ENCODE measurements around the gene RIMS4. TPM values are rescaled to one million over a fixed set of nuclear protein-coding genes. Genes with fewer than 3 reads are reported as not detected.

RIMS4 gene
- total RNA-seq, 1 experiment from 2014 or later = 4.0 TPM

DNA sequence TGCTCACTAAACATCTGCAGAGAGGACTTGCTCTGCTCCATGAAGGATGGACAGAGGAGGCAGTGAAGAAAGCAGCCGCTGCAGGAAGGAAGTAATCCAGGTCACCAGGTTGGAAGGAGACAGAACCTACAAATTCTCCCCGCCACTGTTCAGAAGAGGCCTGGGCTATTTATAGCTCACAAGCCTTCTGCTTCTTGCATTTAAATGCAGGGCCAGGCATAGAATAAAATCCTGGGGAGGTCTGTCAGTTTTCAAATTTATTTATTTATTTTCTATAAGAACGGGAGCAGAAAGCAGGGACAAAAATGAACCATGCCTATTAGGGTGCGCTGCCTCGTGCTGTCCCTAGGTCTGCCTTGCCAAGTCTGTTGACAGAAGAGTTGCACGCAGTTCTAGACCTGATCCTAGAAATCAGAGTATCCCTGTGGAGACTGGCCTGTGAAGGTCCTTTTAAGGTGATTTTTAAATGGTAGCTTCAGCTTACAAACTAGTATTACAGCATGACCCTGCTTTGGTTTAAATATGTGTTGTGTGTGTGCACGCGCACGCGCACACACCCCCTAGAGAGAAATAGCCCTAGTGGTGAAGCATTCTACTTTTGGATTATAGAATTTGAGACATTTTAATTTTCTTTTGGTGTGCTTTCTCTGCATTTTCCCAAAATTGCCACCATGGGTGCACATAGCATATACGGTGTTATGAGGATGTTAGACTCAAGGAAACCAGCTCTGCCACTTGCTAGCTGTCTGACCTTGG, 19.5 kb downstream of the RIMS4 start:
- TF ChIP-seq CTCF (IDR thresholded peaks at IDR 0.05) (no peak), REST (IDR thresholded peaks at IDR 0.05; ENCODE audit: insufficient read depth in 1 of 2, low read depth in 2 of 2, low read length in 1 of 2) (no peak), POLR2AphosphoS5 (IDR thresholded peaks at IDR 0.05; ENCODE audit: low read depth, low read length) (no peak), TCF7L2 (IDR thresholded peaks at IDR 0.05; ENCODE audit: low read depth, low read length) (no peak), SIN3A (IDR thresholded peaks at IDR 0.05; ENCODE audit: borderline replicate concordance, insufficient read depth, low read depth, low read length) (no peak)
- H3K36me3 ChIP-seq (ENCODE audit: control insufficient read depth, insufficient read depth, low read length) = no peaks in the 10 kb centered on the region
- in situ Hi-C loops (cut with HindIII; ENCODE audit: low pct_unique_long_range_greater_than_20kb, low sequenced_read_pairs) (no loop called here), intact Hi-C loops (cut with micrococcal nuclease; ENCODE audit: unreplicated experiment) (no loop called here)
- ChIA-PET POLR2A (no interaction called here), CTCF (no interaction called here)
- no peaks in the 10 kb centered on the region for H3K4me1 ChIP-seq (ENCODE audit: control insufficient read depth, insufficient read depth, low read length)
- DNase-seq (ENCODE audit: low read depth, low spot score) (no peak), ATAC-seq (no peak)
- no peak overlapping the region for H3K4me3 ChIP-seq (ENCODE audit: low read depth in 2 of 2, low read length in 2 of 2)
- H3K27ac ChIP-seq (ENCODE audit: low read length) = no peak overlapping the region
- no TSS peak for BruUV-seq (replicated peaks)
- H3K9me3 ChIP-seq (ENCODE audit: control insufficient read depth, insufficient read depth, low read depth, low read length) = no peaks in the 10 kb centered on the region
- H3K27me3 ChIP-seq (ENCODE audit: control insufficient read depth, insufficient read depth, low read length) = no peaks in the 10 kb centered on the region

- H3K36me3 ChIP-seq (ENCODE audit: control insufficient read depth, insufficient read depth, low read length) = no peaks in the 10 kb centered on the region
- in situ Hi-C loops (cut with HindIII; ENCODE audit: low pct_unique_long_range_greater_than_20kb, low sequenced_read_pairs) = no loop called here
- no peak overlapping the region for H3K27ac ChIP-seq (ENCODE audit: low read length)
- no peaks in the 10 kb centered on the region for H3K4me1 ChIP-seq (ENCODE audit: control insufficient read depth, insufficient read depth, low read length)
- DNase-seq (ENCODE audit: low read depth, low spot score) (no peak), ATAC-seq (no peak)
- H3K4me3 ChIP-seq (ENCODE audit: low read depth in 2 of 2, low read length in 2 of 2) = no peak overlapping the region
- no peaks in the 10 kb centered on the region for H3K9me3 ChIP-seq (ENCODE audit: control insufficient read depth, insufficient read depth, low read depth, low read length)
- ChIA-PET POLR2A (no interaction called here), CTCF (no interaction called here)
- no peak for TF ChIP-seq REST (IDR thresholded peaks at IDR 0.05; ENCODE audit: insufficient read depth in 1 of 2, low read depth in 2 of 2, low read length in 1 of 2)
- no peak for TF ChIP-seq TCF7L2 (IDR thresholded peaks at IDR 0.05; ENCODE audit: low read depth, low read length)
- no peak for TF ChIP-seq CTCF (IDR thresholded peaks at IDR 0.05)
- TF ChIP-seq SIN3A (IDR thresholded peaks at IDR 0.05; ENCODE audit: borderline replicate concordance, insufficient read depth, low read depth, low read length) = no peak
- TF ChIP-seq POLR2AphosphoS5 (IDR thresholded peaks at IDR 0.05; ENCODE audit: low read depth, low read length) = no peak
- BruUV-seq (replicated peaks) = no TSS peak
- intact Hi-C loops (cut with micrococcal nuclease; ENCODE audit: unreplicated experiment) = no loop called here
- no peaks in the 10 kb centered on the region for H3K27me3 ChIP-seq (ENCODE audit: control insufficient read depth, insufficient read depth, low read length)
Observed at GRCh38 chr20:44788706-44789456, 21.5 kb downstream of the RIMS4 start.
